Subcutaneous abdominal adipose tissue (tissue), 5 donors: ENCODE results near the gene SMAD6.
"Not testable (repeated sequence)": the region's sequence is repeated elsewhere in the genome, so short reads cannot be mapped to it uniquely, and the experiment has no call there.

ENCODE experiments used
- H3K27ac ChIP-seq: one replicate; pipeline ENCODE4 v1.7.0; 2013; ENCODE audit warnings: low read depth, mild to moderate bottlenecking, inconsistent platforms, low read length, moderate library complexity
- H3K27me3 ChIP-seq, 5 donors: one replicate each; pipeline ENCODE4 v1.7.0; 2013; ENCODE audit warnings: low read length in 5 of 5, inconsistent platforms in 1 of 5; ENCODE audit not compliant: control insufficient read depth in 5 of 5, insufficient read depth in 4 of 5
- H3K36me3 ChIP-seq, 5 donors: one replicate each; pipeline ENCODE4 v1.7.0; 2013; ENCODE audit warnings: low read length in 5 of 5; ENCODE audit not compliant: control insufficient read depth in 5 of 5, insufficient read depth in 5 of 5
- H3K4me1 ChIP-seq, 5 donors: one replicate each; pipeline ENCODE4 v1.7.0; 2013; ENCODE audit warnings: low read length in 5 of 5, mild to moderate bottlenecking in 3 of 5, moderate library complexity in 1 of 5; ENCODE audit not compliant: control insufficient read depth in 5 of 5, insufficient read depth in 5 of 5
- H3K4me3 ChIP-seq, 5 donors: one replicate each; pipeline ENCODE4 v1.7.0; 2013; ENCODE audit warnings: low read length in 5 of 5, low read depth in 1 of 5
- H3K9ac ChIP-seq, 5 donors: one replicate each; pipeline ENCODE4 v1.7.0; 2013; ENCODE audit warnings: low read length in 5 of 5, mild to moderate bottlenecking in 4 of 5, moderate library complexity in 3 of 5
- H3K9me3 ChIP-seq, 5 donors: one replicate each; pipeline ENCODE4 v1.7.0; 2013; ENCODE audit warnings: low read length in 5 of 5; ENCODE audit not compliant: control insufficient read depth in 5 of 5
- donor health status: healthy.
- donor health status: healthy.
- donor health status: healthy.
- donor health status: healthy.
- donor health status: healthy.

SMAD6 gene

DNA sequence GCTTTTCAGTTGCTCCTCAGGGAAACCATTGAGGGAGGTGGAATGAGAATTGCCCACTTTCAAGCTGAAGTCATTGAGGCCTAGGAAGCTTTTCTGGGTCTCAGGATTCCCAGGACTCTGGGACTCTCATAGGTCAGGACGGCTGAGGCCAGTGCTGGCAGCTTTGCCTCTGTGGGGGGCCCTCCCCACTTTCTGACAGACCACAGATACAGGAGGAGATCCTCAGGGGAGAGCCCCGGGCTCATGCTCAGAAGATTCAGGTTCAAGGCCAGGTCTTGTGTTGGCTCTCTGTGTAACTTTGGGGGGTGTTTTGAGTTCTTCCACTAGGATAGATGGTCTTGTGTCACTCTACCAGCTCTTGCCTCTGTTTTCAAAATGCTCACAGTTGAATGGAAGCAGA, 50.0 kb downstream of the SMAD6 start:
- peak overlapping the region; percentile 83 for H3K27ac ChIP-seq
- peak overlapping the region in 2 of 5 donors; percentile 8 to 16 for H3K9ac ChIP-seq
- H3K36me3 ChIP-seq: peaks cover 0 to 7% (median 3%) of the 10 kb centered on the region in 5 donors
- H3K4me3 ChIP-seq: no peak overlapping the region
- H3K9me3 ChIP-seq: peaks cover 0 to 11% (median 9%) of the 10 kb centered on the region in 5 donors
- H3K27me3 ChIP-seq: no peaks in the 10 kb centered on the region
- peaks cover 18 to 87% (median 87%) of the 10 kb centered on the region in 5 donors for H3K4me1 ChIP-seq

DNA sequence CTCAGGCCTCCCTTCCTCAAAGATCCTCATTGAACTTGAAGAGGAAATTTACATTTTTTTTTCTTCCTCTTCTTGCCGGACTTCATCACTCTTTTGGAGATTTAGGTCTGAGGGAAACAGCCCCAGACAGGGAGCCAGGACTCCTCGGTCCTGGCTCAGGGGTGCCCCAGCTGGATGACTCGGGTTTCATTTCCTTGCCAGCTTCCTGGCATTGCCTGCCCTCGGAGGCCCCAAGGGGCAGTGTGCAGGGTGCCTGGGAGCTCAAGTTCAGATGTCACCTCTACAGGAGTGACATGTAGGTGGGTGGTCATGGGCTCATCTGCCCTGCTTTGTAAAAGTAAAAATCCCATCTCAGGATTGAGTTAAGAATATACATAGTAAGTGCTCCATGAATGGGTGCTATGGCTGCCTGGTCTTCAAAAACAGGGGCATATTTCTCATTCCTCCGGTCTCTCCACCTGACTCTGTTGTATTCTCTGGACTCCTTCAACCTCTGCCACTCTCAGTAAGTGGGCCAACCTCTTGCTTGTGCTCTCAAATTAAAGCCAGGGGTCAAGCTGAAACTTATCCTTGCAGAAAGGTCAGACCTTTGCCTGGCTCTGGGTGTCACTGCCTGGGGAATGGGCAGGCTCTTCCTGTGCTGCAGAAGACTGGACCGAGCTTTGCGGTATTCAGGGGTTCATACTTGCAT, 51.8 kb downstream of the SMAD6 start:
- Histone ChIP-seq H3K27me3 (no peaks in the 10 kb centered on the region), H3K9me3 (peaks cover 0 to 11% (median 9%) of the 10 kb centered on the region in 5 donors), H3K27ac (peak overlapping the region; percentile 68), H3K4me3 (no peak overlapping the region), H3K9ac (no peak overlapping the region), H3K36me3 (peaks cover 0 to 7% (median 3%) of the 10 kb centered on the region in 5 donors), H3K4me1 (peaks cover 20 to 85% (median 80%) of the 10 kb centered on the region in 5 donors)

DNA sequence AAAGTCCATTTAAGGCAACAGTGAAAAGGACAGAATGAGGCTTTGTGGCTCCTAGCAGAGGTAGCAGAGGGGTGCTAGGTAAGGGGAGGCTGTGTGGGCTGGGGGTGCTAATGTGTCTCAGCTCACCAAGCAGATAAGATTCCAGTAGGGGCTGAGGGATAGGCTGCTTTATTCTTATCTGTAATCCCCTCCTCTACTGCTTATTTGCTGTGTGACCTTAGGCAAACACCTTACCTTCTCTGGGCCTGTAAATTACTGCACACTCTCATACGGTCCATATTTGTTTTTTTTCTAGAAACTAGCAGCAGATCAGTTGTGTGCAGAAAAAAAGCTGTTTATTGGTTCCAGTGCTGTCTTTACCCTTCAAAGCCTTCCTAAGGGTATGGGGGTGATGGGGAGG, 52.8 kb downstream of the SMAD6 start:
- peaks cover 0 to 7% (median 3%) of the 10 kb centered on the region in 5 donors for H3K36me3 ChIP-seq
- no peak overlapping the region for H3K27ac ChIP-seq
- H3K9ac ChIP-seq: no peak overlapping the region
- peaks cover 0 to 11% (median 9%) of the 10 kb centered on the region in 5 donors for H3K9me3 ChIP-seq
- no peaks in the 10 kb centered on the region for H3K27me3 ChIP-seq
- H3K4me3 ChIP-seq: no peak overlapping the region
- peaks cover 17 to 84% (median 83%) of the 10 kb centered on the region in 5 donors for H3K4me1 ChIP-seq

DNA sequence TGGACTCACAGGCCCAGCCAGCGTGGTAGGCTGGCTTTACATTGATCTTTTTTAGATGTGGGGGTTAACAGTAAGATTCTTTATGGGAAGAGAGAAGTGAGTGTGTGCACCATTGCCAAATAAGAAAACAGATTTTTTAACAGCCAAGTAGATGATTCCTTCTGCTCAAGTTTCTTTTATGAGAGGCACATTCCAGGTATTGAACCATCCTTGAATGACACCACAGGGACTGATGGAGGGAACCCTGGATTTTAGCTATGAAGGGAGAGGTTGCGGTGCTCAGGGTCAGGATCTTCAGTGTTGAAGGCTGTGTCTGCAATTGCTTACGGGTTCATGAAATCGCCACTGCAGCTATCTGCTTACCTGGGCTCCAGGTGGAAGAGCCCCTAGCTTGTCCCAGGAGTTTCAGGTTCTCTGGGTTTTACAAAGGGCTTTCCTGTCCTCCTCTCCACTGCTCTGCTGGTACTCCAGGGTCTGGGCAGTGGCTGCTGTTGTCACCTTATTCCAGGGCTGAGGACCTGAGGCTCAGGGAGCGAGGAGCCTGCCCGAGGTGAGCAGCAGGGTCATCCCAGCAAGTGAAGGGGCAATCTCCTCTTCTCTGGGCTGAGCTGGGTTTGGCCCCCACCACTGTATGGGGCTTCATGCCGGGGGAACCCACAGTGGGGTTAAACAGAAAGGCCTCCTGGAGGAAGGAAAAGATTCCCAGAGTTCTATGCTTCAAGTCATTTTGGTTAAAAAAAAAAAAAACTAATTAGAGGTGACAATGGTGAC, 53.4 kb downstream of the SMAD6 start:
- Histone ChIP-seq H3K27ac (peak overlapping the region; percentile 60), H3K4me1 (peaks cover 14 to 84% (median 83%) of the 10 kb centered on the region in 5 donors), H3K4me3 (no peak overlapping the region), H3K9ac (no peak overlapping the region), H3K27me3 (no peaks in the 10 kb centered on the region), H3K36me3 (peaks cover 0 to 7% (median 3%) of the 10 kb centered on the region in 5 donors), H3K9me3 (peaks cover 0 to 11% (median 9%) of the 10 kb centered on the region in 5 donors)

DNA sequence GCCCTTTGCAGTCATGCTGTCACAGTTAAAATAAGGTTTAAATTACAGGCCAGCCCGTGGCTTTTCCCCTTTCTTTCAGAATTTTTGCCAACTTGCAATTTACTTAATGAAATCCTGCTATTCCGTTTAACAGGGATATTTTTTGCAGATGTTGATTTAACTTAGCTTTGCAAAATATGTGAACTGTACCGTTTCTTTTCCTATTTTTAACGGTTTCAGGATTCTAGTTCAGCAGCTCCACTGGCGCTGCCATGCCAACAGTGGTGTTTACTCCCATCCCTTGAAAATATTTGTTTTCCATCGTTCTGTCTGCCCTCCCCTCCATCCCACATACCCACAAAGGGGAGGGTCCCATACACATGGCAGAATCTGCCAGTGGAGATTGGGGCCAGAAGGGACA, 54.3 kb downstream of the SMAD6 start:
- peaks cover 20 to 84% (median 83%) of the 10 kb centered on the region in 5 donors for H3K4me1 ChIP-seq
- H3K27ac ChIP-seq: peak overlapping the region; percentile 70
- H3K9ac ChIP-seq: peak overlapping the region in 1 of 5 donors; percentile 15
- no peaks in the 10 kb centered on the region for H3K27me3 ChIP-seq
- peaks cover 0 to 11% (median 9%) of the 10 kb centered on the region in 5 donors for H3K9me3 ChIP-seq
- H3K4me3 ChIP-seq: no peak overlapping the region
- peaks cover 0 to 7% (median 3%) of the 10 kb centered on the region in 5 donors for H3K36me3 ChIP-seq

DNA sequence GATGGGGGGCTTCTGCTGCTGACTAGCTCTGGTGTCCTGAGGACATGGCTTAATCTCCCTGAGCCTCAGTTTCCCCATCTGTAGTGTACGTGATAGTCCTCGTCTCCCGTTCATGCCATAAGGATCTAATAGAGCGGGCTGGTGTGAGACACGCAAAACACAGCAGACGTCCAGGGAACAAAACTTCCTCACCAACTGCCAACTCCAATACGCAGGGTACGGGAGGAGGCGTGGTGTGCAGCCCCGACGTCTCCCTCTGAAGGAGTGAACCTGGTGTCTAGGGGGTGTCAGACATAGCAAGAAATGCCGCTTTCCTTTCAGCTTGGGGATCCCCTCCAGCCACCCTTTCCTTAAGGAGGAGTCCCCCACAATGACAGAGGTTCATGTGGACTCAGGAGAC, 55.0 kb downstream of the SMAD6 start:
- no peaks in the 10 kb centered on the region for H3K27me3 ChIP-seq
- peaks cover 0 to 7% (median 3%) of the 10 kb centered on the region in 5 donors for H3K36me3 ChIP-seq
- no peak overlapping the region for H3K4me3 ChIP-seq
- H3K9ac ChIP-seq: peak overlapping the region in 1 of 5 donors; percentile 9
- peaks cover 23 to 86% (median 83%) of the 10 kb centered on the region in 5 donors for H3K4me1 ChIP-seq
- peak overlapping the region; percentile 70 for H3K27ac ChIP-seq
- peaks cover 0 to 11% (median 9%) of the 10 kb centered on the region in 5 donors for H3K9me3 ChIP-seq

DNA sequence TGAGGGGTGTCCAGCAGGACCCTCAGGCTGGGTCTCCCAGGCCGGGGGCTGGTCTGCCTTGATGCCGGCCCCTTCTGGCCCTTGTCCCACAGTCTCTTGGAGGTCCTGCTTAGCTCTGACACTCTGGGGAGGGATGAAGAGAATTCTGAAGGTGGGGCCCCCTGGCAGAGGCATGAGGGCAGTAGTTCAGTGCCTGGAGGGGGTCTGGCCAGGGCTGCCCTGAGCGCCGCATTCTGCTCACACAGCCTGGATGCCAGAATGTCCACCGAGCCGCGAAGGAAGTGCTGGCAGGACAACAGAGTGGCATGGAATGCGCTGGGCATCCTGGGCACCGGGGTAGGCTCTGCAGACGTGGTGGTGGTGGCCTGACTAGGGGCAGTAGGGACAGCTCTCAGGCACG, 55.5 kb downstream of the SMAD6 start:
- Histone ChIP-seq H3K36me3 (peaks cover 0 to 7% (median 3%) of the 10 kb centered on the region in 5 donors), H3K27me3 (no peaks in the 10 kb centered on the region), H3K4me1 (peaks cover 22 to 86% (median 84%) of the 10 kb centered on the region in 5 donors), H3K9me3 (peaks cover 0 to 11% (median 9%) of the 10 kb centered on the region in 5 donors), H3K9ac (no peak overlapping the region), H3K4me3 (no peak overlapping the region), H3K27ac (peak overlapping the region; percentile 70)

DNA sequence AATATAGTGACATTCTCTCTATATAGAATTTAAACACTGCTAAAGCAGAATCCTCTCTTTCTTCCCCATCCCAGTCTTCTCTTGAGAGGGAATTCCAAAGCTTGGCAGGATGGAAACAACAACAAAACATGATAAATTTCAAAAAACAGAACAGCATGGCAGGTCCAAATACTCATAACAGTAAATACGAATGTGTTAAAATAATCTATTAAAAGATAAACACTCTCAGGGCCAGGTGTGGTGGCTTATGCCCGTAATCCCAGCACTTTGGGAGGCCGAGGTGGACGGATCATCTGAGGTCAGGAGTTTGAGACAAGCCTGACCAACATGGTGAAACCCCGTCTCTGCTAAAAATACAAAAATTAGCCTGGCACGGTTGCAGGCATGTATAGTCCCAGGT, 56.2 kb downstream of the SMAD6 start:
- H3K27ac ChIP-seq: peak overlapping the region; percentile 48
- peaks cover 0 to 11% (median 9%) of the 10 kb centered on the region in 5 donors for H3K9me3 ChIP-seq
- not testable (repeated sequence) for H3K4me3 ChIP-seq, H3K27me3 ChIP-seq, H3K36me3 ChIP-seq, H3K9ac ChIP-seq
- H3K4me1 ChIP-seq: peaks cover 20 to 86% (median 85%) of the 10 kb centered on the region in 5 donors

DNA sequence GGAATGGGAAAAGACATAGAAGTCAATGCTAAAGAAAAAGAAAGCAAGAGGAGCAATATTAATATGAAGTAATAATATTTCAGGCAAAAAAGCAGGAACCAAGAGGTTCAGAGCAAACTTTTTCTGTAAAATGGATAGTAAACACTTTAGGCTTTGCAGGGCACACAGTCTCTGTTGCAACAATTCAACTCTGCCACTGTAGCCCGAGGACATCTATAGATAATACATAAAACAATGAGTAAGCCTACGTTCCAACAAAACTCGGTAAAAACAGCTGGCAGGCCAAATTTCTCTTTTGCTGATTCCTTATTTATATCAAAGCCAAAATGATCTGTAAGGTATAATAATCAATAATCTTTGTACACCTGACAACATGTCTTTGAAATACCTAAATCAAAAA, 56.8 kb downstream of the SMAD6 start:
- Histone ChIP-seq H3K36me3 (peaks cover 0 to 7% (median 3%) of the 10 kb centered on the region in 5 donors), H3K9me3 (peaks cover 0 to 11% (median 9%) of the 10 kb centered on the region in 5 donors), H3K4me1 (peaks cover 17 to 86% (median 85%) of the 10 kb centered on the region in 5 donors), H3K27me3 (no peaks in the 10 kb centered on the region), H3K27ac (peak overlapping the region; percentile 48), H3K9ac (no peak overlapping the region), H3K4me3 (no peak overlapping the region)
